Hepatocyte (in vitro differentiated cells): Measurements from ENCODE around the gene ZC3H13.

ENCODE experiments used
- CTCF ChIP-seq: fragments of 200-600 bp; sonication (generic); IDR thresholded peaks from 2 replicates; pipeline ENCODE4 v1.5.1; 2016; ENCODE audit warnings: antibody characterized with exemption, mild to moderate bottlenecking; ENCODE audit not compliant: poor library complexity
- EZH2 ChIP-seq: fragments of 200-600 bp; sonication (generic); IDR thresholded peaks from 2 replicates; pipeline ENCODE4 v1.6.1; 2016; ENCODE audit warnings: antibody characterized with exemption, mild to moderate bottlenecking, borderline replicate concordance

DNA sequence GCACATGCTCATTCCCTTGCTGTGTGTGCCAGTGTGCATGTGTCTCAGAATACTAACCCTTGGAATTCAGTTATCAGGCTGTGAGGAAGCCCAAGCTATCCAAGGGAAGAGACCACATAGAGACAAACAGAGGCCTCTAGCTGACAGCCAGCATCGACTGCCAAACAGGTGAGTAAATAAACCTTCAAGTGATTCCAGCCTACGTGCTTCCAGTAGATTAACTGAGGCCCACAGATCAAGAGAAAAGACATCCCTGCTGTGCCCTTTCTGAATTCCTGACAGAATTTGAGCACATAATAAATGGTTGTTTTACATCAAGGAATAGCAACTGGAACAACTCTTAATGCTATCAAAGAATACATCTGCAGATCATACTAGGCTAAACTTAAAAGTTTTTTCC, 17.5 kb downstream of the ZC3H13 start:
- TF ChIP-seq CTCF (no peak), EZH2 (no peak)
